ENCODE data around the gene ERCC6L.

The ERCC6L gene

DNA sequence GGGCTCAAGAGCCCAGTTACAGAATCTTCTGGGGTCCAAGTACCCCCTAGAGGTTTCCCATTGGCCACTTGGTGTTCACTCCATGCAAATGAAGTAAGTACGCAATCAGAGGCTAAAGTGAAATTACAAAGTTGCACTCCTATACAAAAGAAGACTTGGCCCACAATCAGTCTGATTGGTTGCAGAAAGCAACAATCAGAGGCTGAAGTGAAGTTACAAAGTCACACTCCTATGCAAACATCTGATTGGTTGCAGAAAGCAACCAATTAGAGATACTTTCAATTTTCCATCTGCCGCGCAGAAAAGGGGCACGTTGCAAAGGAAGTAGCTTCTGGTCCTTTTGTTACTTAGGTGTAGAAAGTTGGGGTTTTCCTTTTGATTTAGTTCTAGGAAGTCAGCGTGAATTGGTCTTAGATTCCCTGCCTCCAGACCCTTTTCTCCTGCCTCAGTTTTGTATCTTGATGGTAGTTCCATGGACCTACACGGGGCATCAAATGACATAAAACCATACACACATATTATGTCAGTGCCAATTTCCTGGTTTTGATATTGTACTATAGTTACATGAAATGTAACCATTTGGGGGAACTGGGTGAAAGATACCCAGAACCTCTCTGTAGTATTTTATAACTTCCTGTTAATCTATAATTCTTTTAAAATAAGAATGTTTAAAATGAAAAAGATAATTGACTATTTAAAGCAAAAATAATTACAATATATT, 69.7 kb downstream of the ERCC6L start:
- DNase-seq: no peak

- DNase-seq: no peak
Measured at GRCh38 chrX:72165551-72165950, 73.3 kb downstream of the ERCC6L start.

- DNase-seq: no peak
Measured at GRCh38 chrX:72159769-72160168, 79.1 kb downstream of the ERCC6L start.

DNA sequence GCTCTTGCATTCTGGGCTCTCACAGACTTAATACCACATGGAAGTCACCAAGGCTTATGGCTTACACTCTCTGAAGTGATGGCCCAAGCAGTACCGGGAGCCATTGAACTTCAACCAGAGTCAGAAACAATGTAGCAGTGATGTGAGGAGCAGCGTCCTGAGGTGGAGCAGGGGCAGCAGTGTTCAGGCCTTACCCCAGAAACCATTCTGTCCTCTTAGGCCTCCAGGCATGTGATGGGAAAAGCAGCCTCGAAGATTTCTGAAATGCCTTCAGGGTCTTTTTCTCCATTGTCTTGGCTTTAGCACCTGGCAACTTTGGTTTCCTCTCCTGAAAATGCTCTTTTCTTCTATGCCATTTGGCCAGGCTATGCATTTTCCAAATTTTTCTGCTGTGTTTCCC, 80.1 kb downstream of the ERCC6L start:
- no peak for DNase-seq
